CD8-positive, alpha-beta memory T cell (primary cell): ENCODE data around the gene UVSSA. TPM values are rescaled to one million over a fixed set of nuclear protein-coding genes. Genes with fewer than 3 reads are reported as not detected.
A peak's percentile ranks its signal among the peaks of the same experiment; 100 is the strongest.

Experiments used
- CTCF ChIA-PET: fragments of 350-600 bp; sonication (Branson Sonifier 250); formaldehyde crosslinking; loops from one replicate; lab custom pipeline; 2021; ENCODE audit warnings: antibody characterized with exemption; lab: Charles Lee
- POLR2A ChIA-PET: fragments of 350-600 bp; sonication (Branson Sonifier 250); formaldehyde crosslinking; loops from one replicate; lab custom pipeline; 2021; ENCODE audit warnings: antibody characterized with exemption; lab: Charles Lee
- DNase-seq, 5 donors: peaks; one replicate each; pipeline versions ENCODE4 v3.0.0 to v3.0.0-alpha.2; 2020 to 2022; ENCODE audit warnings: mixed read lengths in 1 of 5
- H3K27ac ChIP-seq: one replicate; pipeline ENCODE4 v1.7.0; 2013; ENCODE audit warnings: low read depth, mild to moderate bottlenecking, low read length, moderate library complexity
- H3K27me3 ChIP-seq: 2 replicates; pipeline ENCODE4 v1.7.0; 2013; ENCODE audit warnings: low read length, mild to moderate bottlenecking; ENCODE audit not compliant: insufficient read depth, poor library complexity, severe bottlenecking
- H3K36me3 ChIP-seq: 2 replicates; pipeline ENCODE4 v1.7.0; 2013; ENCODE audit warnings: mild to moderate bottlenecking, low read length, moderate library complexity; ENCODE audit not compliant: insufficient read depth
- H3K4me1 ChIP-seq: 2 replicates; pipeline ENCODE4 v1.7.0; 2013; ENCODE audit warnings: mild to moderate bottlenecking, low read length, moderate library complexity; ENCODE audit not compliant: insufficient read depth
- H3K4me3 ChIP-seq: 2 replicates; pipeline ENCODE4 v1.7.0; 2013; ENCODE audit warnings: mild to moderate bottlenecking, low read length
- H3K9me3 ChIP-seq: 2 replicates; pipeline ENCODE4 v1.7.0; 2013; ENCODE audit warnings: mild to moderate bottlenecking, low read length
- H3K27ac Mint-ChIP-seq, 8 donors: one replicate each; pipeline ENCODE4 v1.8.0; 2020 to 2021; ENCODE audit warnings: mixed read lengths in 8 of 8, mild to moderate bottlenecking in 6 of 8, inconsistent platforms in 3 of 8, moderate library complexity in 3 of 8
- H3K27me3 Mint-ChIP-seq, 2 donors: one replicate each; pipeline ENCODE4 v1.8.0; 2020 to 2021; ENCODE audit warnings: mixed read lengths in 2 of 2, mild to moderate bottlenecking in 1 of 2, moderate library complexity in 1 of 2
- H3K36me3 Mint-ChIP-seq, 3 donors: one replicate each; pipeline ENCODE4 v1.8.0; 2020 to 2021; ENCODE audit warnings: mixed read lengths in 3 of 3, inconsistent platforms in 1 of 3, mild to moderate bottlenecking in 1 of 3
- H3K4me1 Mint-ChIP-seq, 3 donors: one replicate each; pipeline ENCODE4 v1.8.0; 2020 to 2021; ENCODE audit warnings: mixed read lengths in 3 of 3, inconsistent platforms in 1 of 3, mild to moderate bottlenecking in 1 of 3
- H3K4me3 Mint-ChIP-seq, 7 donors: one replicate each; pipeline ENCODE4 v1.8.0; 2020 to 2021; ENCODE audit warnings: mixed read lengths in 7 of 7, mild to moderate bottlenecking in 6 of 7, moderate library complexity in 4 of 7, inconsistent platforms in 2 of 7
- H3K9me3 Mint-ChIP-seq, 5 donors: one replicate each; pipeline ENCODE4 v1.8.0; 2020 to 2022; ENCODE audit warnings: mixed read lengths in 5 of 5, mild to moderate bottlenecking in 3 of 5, moderate library complexity in 2 of 5, inconsistent platforms in 1 of 5
- polyA plus RNA-seq: library from polyadenylated mRNA; unstranded; fragments of 300-500 nt; fragmentation: Illumina TruSeq; gene quantifications from one replicate; pipeline ENCODE4 v1.2.3, GENCODE V29; 2021
- total RNA-seq, 2 experiments: library from RNA; stranded (reverse); gene quantifications; one replicate each; pipeline ENCODE4 v1.2.3, GENCODE V29; 2021

Gene UVSSA
- total and polyA plus RNA-seq, 3 experiments from 2014 or later = 6.9 to 19.0 (median 16.8) TPM

GRCh38 chr4:1340861-1341260 lies 6.1 kb upstream of the UVSSA start:
- H3K9me3 ChIP-seq = no peaks in the 10 kb centered on the region
- H3K36me3 ChIP-seq = peaks cover 41% of the 10 kb centered on the region
- H3K27me3 ChIP-seq = no peaks in the 10 kb centered on the region
- no peak overlapping the region for H3K4me3 ChIP-seq
- POLR2A ChIA-PET = no interaction called here
- CTCF ChIA-PET = interaction anchor here (2.6 kb wide), 1 partner anchor 11 kb away, joined by 8 read pairs; no protein-coding TSS in a partner anchor
- no peak overlapping the region for H3K27ac ChIP-seq
- Mint-ChIP-seq H3K4me1 (peaks cover 12 to 30% (median 30%) of the 10 kb centered on the region in 3 donors), H3K36me3 (peaks cover 15 to 64% (median 20%) of the 10 kb centered on the region in 3 donors), H3K27me3 (peaks cover 0 to 3% of the 10 kb centered on the region in 2 donors), H3K27ac (peak overlapping the region in 2 of 8 donors; percentile 45 to 50), H3K9me3 (no peaks in the 10 kb centered on the region), H3K4me3 (no peak overlapping the region)
- DNase-seq = peak in 1 of 5 donors; percentile 44
- peaks cover 5% of the 10 kb centered on the region for H3K4me1 ChIP-seq

GRCh38 chr4:1342003-1342402 lies 5.0 kb upstream of the UVSSA start:
- CTCF ChIA-PET = interaction anchor here (2.6 kb wide), 1 partner anchor 12 kb away, joined by 8 read pairs; no protein-coding TSS in a partner anchor
- Mint-ChIP-seq H3K4me1 (peaks cover 12 to 27% (median 26%) of the 10 kb centered on the region in 3 donors), H3K27me3 (peaks cover 0 to 3% of the 10 kb centered on the region in 2 donors), H3K27ac (peak overlapping the region in 4 of 8 donors; percentile 38 to 58 (median 46)), H3K9me3 (no peaks in the 10 kb centered on the region), H3K36me3 (peaks cover 13 to 58% (median 15%) of the 10 kb centered on the region in 3 donors), H3K4me3 (peak overlapping the region in 1 of 7 donors; percentile 48)
- H3K27ac ChIP-seq = no peak overlapping the region
- no peaks in the 10 kb centered on the region for H3K9me3 ChIP-seq
- no peak overlapping the region for H3K4me3 ChIP-seq
- no peaks in the 10 kb centered on the region for H3K27me3 ChIP-seq
- DNase-seq = no peak
- POLR2A ChIA-PET = no interaction called here
- peaks cover 30% of the 10 kb centered on the region for H3K36me3 ChIP-seq
- H3K4me1 ChIP-seq = peaks cover 6% of the 10 kb centered on the region

- H3K27ac Mint-ChIP-seq = peak overlapping the region in 7 of 8 donors; percentile 80 to 98 (median 87)
- H3K4me1 Mint-ChIP-seq = peaks cover 25 to 37% (median 37%) of the 10 kb centered on the region in 3 donors
- Histone ChIP-seq H3K27me3 (no peaks in the 10 kb centered on the region), H3K9me3 (no peaks in the 10 kb centered on the region), H3K36me3 (peaks cover 8% of the 10 kb centered on the region), H3K27ac (no peak overlapping the region), H3K4me3 (no peak overlapping the region), H3K4me1 (peaks cover 19% of the 10 kb centered on the region)
- ChIA-PET CTCF (interaction anchor here (0.9 to 3.5 kb wide), 3 partner anchors 12 to 213 kb away, joined by 6 to 20 read pairs (median 7); no protein-coding TSS in a partner anchor), POLR2A (no interaction called here)
- H3K9me3 Mint-ChIP-seq = no peaks in the 10 kb centered on the region
- H3K36me3 Mint-ChIP-seq = peaks cover 0 to 42% (median 5%) of the 10 kb centered on the region in 3 donors
- H3K4me3 Mint-ChIP-seq = peak overlapping the region; percentile 67 to 95 (median 75)
- H3K27me3 Mint-ChIP-seq = peaks cover 0 to 2% of the 10 kb centered on the region in 2 donors
- no peak for DNase-seq
Observed at GRCh38 chr4:1344696-1345095, 2.3 kb upstream of the UVSSA start.

GRCh38 chr4:1345903-1346780 lies 866 bp upstream of the UVSSA start:
- Mint-ChIP-seq H3K9me3 (no peaks in the 10 kb centered on the region), H3K4me1 (peaks cover 32 to 48% (median 37%) of the 10 kb centered on the region in 3 donors), H3K27me3 (peaks cover 0 to 2% of the 10 kb centered on the region in 2 donors), H3K36me3 (peaks cover 0 to 36% (median 5%) of the 10 kb centered on the region in 3 donors), H3K27ac (peak overlapping the region; percentile 87 to 98 (median 95)), H3K4me3 (peak overlapping the region; percentile 88 to 96 (median 94))
- Histone ChIP-seq H3K27me3 (no peaks in the 10 kb centered on the region), H3K4me1 (peaks cover 19% of the 10 kb centered on the region), H3K4me3 (peak overlapping the region; percentile 72), H3K27ac (peak overlapping the region; percentile 90), H3K9me3 (no peaks in the 10 kb centered on the region), H3K36me3 (peaks cover 4% of the 10 kb centered on the region)
- ChIA-PET POLR2A (interaction anchor here (0.5 to 3.3 kb wide), 12 partner anchors 16 to 516 kb away, joined by 3 to 59 read pairs (median 5); partner anchors contain the start of genes CTBP1, MAEA, SLBP and TACC3), CTCF (interaction anchor here (0.7 to 3.5 kb wide), 20 partner anchors 10 to 259 kb away, joined by 3 to 28 read pairs (median 6); partner anchors contain the start of genes CTBP1 and MAEA)
- DNase-seq = peak; percentile 24 to 75 (median 42)

- ChIA-PET POLR2A (interaction anchor here (0.6 to 3.3 kb wide), 9 partner anchors 17 to 1009 kb away, joined by 3 to 59 read pairs (median 6); partner anchors contain the start of genes CTBP1, MAEA and SLBP), CTCF (interaction anchor here (0.7 to 3.5 kb wide), 17 partner anchors 8 to 379 kb away, joined by 3 to 28 read pairs (median 7); partner anchors contain the start of genes CTBP1 and MAEA)
- Histone ChIP-seq H3K36me3 (no peaks in the 10 kb centered on the region), H3K27me3 (no peaks in the 10 kb centered on the region), H3K27ac (peak overlapping the region; percentile 90), H3K9me3 (no peaks in the 10 kb centered on the region), H3K4me1 (peaks cover 26% of the 10 kb centered on the region), H3K4me3 (peak overlapping the region; percentile 82)
- peaks cover 0 to 2% of the 10 kb centered on the region in 2 donors for H3K27me3 Mint-ChIP-seq
- no peak for DNase-seq
- H3K4me1 Mint-ChIP-seq = peaks cover 39 to 56% (median 45%) of the 10 kb centered on the region in 3 donors
- peak overlapping the region; percentile 84 to 98 (median 96) for H3K27ac Mint-ChIP-seq
- peak overlapping the region; percentile 85 to 96 (median 90) for H3K4me3 Mint-ChIP-seq
- peaks cover 0 to 31% (median 5%) of the 10 kb centered on the region in 3 donors for H3K36me3 Mint-ChIP-seq
- no peaks in the 10 kb centered on the region for H3K9me3 Mint-ChIP-seq
Observed at GRCh38 chr4:1347410-1347864, 429 bp downstream of the UVSSA start.

GRCh38 chr4:1348014-1348513 lies 1.1 kb downstream of the UVSSA start:
- Histone ChIP-seq H3K4me1 (peaks cover 26% of the 10 kb centered on the region), H3K36me3 (no peaks in the 10 kb centered on the region), H3K4me3 (peak overlapping the region; percentile 82), H3K27ac (peak overlapping the region; percentile 90), H3K9me3 (no peaks in the 10 kb centered on the region), H3K27me3 (no peaks in the 10 kb centered on the region)
- POLR2A ChIA-PET = interaction anchor here (0.7 to 3.3 kb wide), 3 partner anchors 58 to 99 kb away, joined by 3 to 59 read pairs (median 12); partner anchors contain the start of genes CTBP1 and MAEA
- Mint-ChIP-seq H3K4me3 (peak overlapping the region; percentile 85 to 96 (median 90)), H3K27ac (peak overlapping the region; percentile 47 to 98 (median 95)), H3K27me3 (peaks cover 0 to 2% of the 10 kb centered on the region in 2 donors), H3K4me1 (peaks cover 39 to 56% (median 45%) of the 10 kb centered on the region in 3 donors), H3K36me3 (peaks cover 0 to 35% (median 5%) of the 10 kb centered on the region in 3 donors), H3K9me3 (no peaks in the 10 kb centered on the region)
- no peak for DNase-seq
- CTCF ChIA-PET = interaction anchor here (0.8 to 3.5 kb wide), 8 partner anchors 8 to 378 kb away, joined by 3 to 20 read pairs (median 8); partner anchors contain the start of gene MAEA

- Histone ChIP-seq H3K9me3 (no peaks in the 10 kb centered on the region), H3K27me3 (no peaks in the 10 kb centered on the region), H3K4me1 (peaks cover 26% of the 10 kb centered on the region), H3K27ac (no peak overlapping the region), H3K36me3 (no peaks in the 10 kb centered on the region), H3K4me3 (no peak overlapping the region)
- Mint-ChIP-seq H3K4me1 (peaks cover 39 to 55% (median 43%) of the 10 kb centered on the region in 3 donors), H3K4me3 (peak overlapping the region; percentile 55 to 96 (median 90)), H3K27me3 (peaks cover 0 to 2% of the 10 kb centered on the region in 2 donors), H3K36me3 (peaks cover 0 to 37% (median 5%) of the 10 kb centered on the region in 3 donors), H3K9me3 (no peaks in the 10 kb centered on the region), H3K27ac (peak overlapping the region in 7 of 8 donors; percentile 84 to 98 (median 95))
- no peak for DNase-seq
- POLR2A ChIA-PET = interaction anchor here (0.7 to 3.3 kb wide), 2 partner anchors 81 to 100 kb away, joined by 3 to 59 read pairs; partner anchors contain the start of gene CTBP1
- CTCF ChIA-PET = interaction anchor here (0.8 to 4.4 kb wide), 4 partner anchors 80 to 280 kb away, joined by 3 to 17 read pairs (median 8); no protein-coding TSS in a partner anchor
Observed at GRCh38 chr4:1348746-1349145, 1.7 kb downstream of the UVSSA start.
